NCI-H2227 (cell line): ENCODE results near the gene SRRM1.
"Not testable (repeated sequence)": the region's sequence is repeated elsewhere in the genome, so short reads cannot be mapped to it uniquely, and the experiment has no call there.

ENCODE experiments used
- DNase-seq: peaks from one replicate; lab custom pipeline; 2025; ENCODE audit not compliant: unreplicated experiment; lab: John Stamatoyannopoulos, UW

SRRM1 gene

GRCh38 chr1:24692351-24692980, 49.4 kb downstream of the SRRM1 start:
- DNase-seq: no peak

- DNase-seq: no peak
Measured at GRCh38 chr1:24693827-24694379, 50.8 kb downstream of the SRRM1 start.

GRCh38 chr1:24694380-24694843, 51.3 kb downstream of the SRRM1 start:
- DNase-seq: peak; percentile 84

GRCh38 chr1:24695202-24695974, 52.3 kb downstream of the SRRM1 start:
- DNase-seq: no peak

- DNase-seq: no peak
Measured at GRCh38 chr1:24696041-24696755, 53.1 kb downstream of the SRRM1 start.

- DNase-seq: no peak
Measured at GRCh38 chr1:24696756-24697330, 53.7 kb downstream of the SRRM1 start.

- DNase-seq: not testable (repeated sequence)
Measured at GRCh38 chr1:24697453-24698001, 54.4 kb downstream of the SRRM1 start.

- DNase-seq: not testable (repeated sequence)
Measured at GRCh38 chr1:24698326-24698725, 55.2 kb downstream of the SRRM1 start.

GRCh38 chr1:24699628-24700027, 56.5 kb downstream of the SRRM1 start:
- DNase-seq: no peak

- DNase-seq: no peak
Measured at GRCh38 chr1:24702511-24703293, 59.6 kb downstream of the SRRM1 start.

GRCh38 chr1:24704411-24705259, 61.5 kb downstream of the SRRM1 start:
- DNase-seq: peak; percentile 67

- peak; percentile 96 for DNase-seq
Measured at GRCh38 chr1:24705260-24706073, 62.4 kb downstream of the SRRM1 start.

- DNase-seq: not testable (repeated sequence)
Measured at GRCh38 chr1:24706074-24706389, 62.9 kb downstream of the SRRM1 start.

- DNase-seq: no peak
Measured at GRCh38 chr1:24707687-24708086, 64.6 kb downstream of the SRRM1 start.

- DNase-seq: no peak
Measured at GRCh38 chr1:24708938-24709337, 65.8 kb downstream of the SRRM1 start.

GRCh38 chr1:24709791-24710441, 66.8 kb downstream of the SRRM1 start:
- DNase-seq: no peak

GRCh38 chr1:24711329-24711728, 68.2 kb downstream of the SRRM1 start:
- DNase-seq: no peak

- DNase-seq: no peak
Measured at GRCh38 chr1:24713176-24713575, 70.1 kb downstream of the SRRM1 start.
